DND-41 (cell line): ENCODE measurements around the gene ACAN.

Experiments
- ATAC-seq: fragments of 200-7000 bp; cut with Tn5 transposase; 3 replicates; pipeline ENCODE4 v1.9.1; 2021; ENCODE audit warnings: low read depth; ENCODE audit not compliant: insufficient read depth
- DNase-seq: peaks from one replicate; pipeline ENCODE4 v3.0.0-alpha.2; 2020
- H2AFZ ChIP-seq: 2 replicates; pipeline ENCODE4 v1.6.0; 2012; ENCODE audit warnings: low read depth, low read length
- H3K27ac ChIP-seq: 2 replicates; pipeline ENCODE4 v1.5.1; 2012; ENCODE audit warnings: low read length, inconsistent platforms
- H3K27me3 ChIP-seq: fragments of 200-600 bp; sonication (generic); 2 replicates; pipeline ENCODE4 v1.6.0; 2012; ENCODE audit warnings: low read length, mild to moderate bottlenecking, inconsistent platforms; ENCODE audit not compliant: insufficient read depth, poor library complexity
- H3K36me3 ChIP-seq: 2 replicates; pipeline ENCODE4 v1.5.1; 2012; ENCODE audit warnings: low read length, inconsistent platforms; ENCODE audit not compliant: insufficient read depth
- H3K4me1 ChIP-seq: 2 replicates; pipeline ENCODE4 v1.5.1; 2012; ENCODE audit warnings: mild to moderate bottlenecking, low read length; ENCODE audit not compliant: insufficient read depth
- H3K4me2 ChIP-seq: 2 replicates; pipeline ENCODE4 v1.6.0; 2012; ENCODE audit warnings: mild to moderate bottlenecking, moderate library complexity, low read length, inconsistent platforms; ENCODE audit not compliant: insufficient read depth
- H3K4me3 ChIP-seq, 2 experiments: fragments of 200-600 bp in 1 of 2; shearing (Covaris generic) in 1 of 2; 2 replicates each; pipeline ENCODE4 v1.5.1; 2012 to 2016; ENCODE audit warnings: inconsistent platforms in 2 of 2, low read length in 2 of 2, mild to moderate bottlenecking in 2 of 2, low read depth in 1 of 2, moderate library complexity in 1 of 2
- H3K79me2 ChIP-seq: 2 replicates; pipeline ENCODE4 v1.6.0; 2012; ENCODE audit warnings: low read length, inconsistent platforms; ENCODE audit not compliant: insufficient read depth
- H3K9ac ChIP-seq: 2 replicates; pipeline ENCODE4 v1.6.0; 2012; ENCODE audit warnings: low read depth, mild to moderate bottlenecking, inconsistent platforms, low read length, moderate library complexity
- H3K9me3 ChIP-seq: 2 replicates; pipeline ENCODE4 v1.5.1; 2012; ENCODE audit warnings: low read length, moderate library complexity, mild to moderate bottlenecking, inconsistent platforms; ENCODE audit not compliant: insufficient read depth, severe bottlenecking
- H4K20me1 ChIP-seq: 2 replicates; pipeline ENCODE4 v1.6.0; 2012; ENCODE audit warnings: low read length; ENCODE audit not compliant: insufficient read depth
- CTCF ChIP-seq: IDR thresholded peaks from 2 replicates; pipeline ENCODE4 v1.5.1; 2012; ENCODE audit warnings: borderline replicate concordance, low read length, moderate library complexity, mild to moderate bottlenecking; ENCODE audit not compliant: poor library complexity, severe bottlenecking; ENCODE audit errors: extremely low read depth
- EZH2 ChIP-seq: IDR thresholded peaks from 3 replicates; pipeline ENCODE4 v1.6.1; 2012; ENCODE audit warnings: borderline replicate concordance, low read depth, mild to moderate bottlenecking, moderate library complexity, low read length, inconsistent platforms; ENCODE audit not compliant: severe bottlenecking

The ACAN gene

DNA sequence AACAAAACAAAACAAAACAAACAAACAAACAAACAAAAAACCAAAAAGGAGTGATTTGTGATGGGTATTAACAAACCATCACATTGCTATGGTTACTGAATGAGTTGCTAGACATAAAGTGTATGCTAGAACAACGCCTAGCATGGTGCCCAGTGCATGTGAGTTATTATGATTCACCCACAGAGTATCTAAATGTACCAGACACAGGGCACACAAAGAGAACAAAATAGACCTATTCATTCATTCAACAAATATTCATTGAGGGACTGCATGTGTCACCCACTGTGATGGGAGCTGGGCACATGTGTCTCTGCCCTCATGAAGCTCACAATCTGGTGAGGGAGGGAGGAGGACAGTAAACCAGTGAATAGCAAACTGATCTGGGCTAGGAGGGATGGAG, 11.6 kb upstream of the ACAN start:
- DNase-seq (no peak), ATAC-seq (no peak)
- H3K27ac ChIP-seq: no peak overlapping the region
- no peak overlapping the region for H3K4me2 ChIP-seq
- H3K36me3 ChIP-seq: no peaks in the 10 kb centered on the region
- H2AFZ ChIP-seq: no peak overlapping the region
- no peaks in the 10 kb centered on the region for H4K20me1 ChIP-seq
- no peak overlapping the region for H3K9ac ChIP-seq
- peaks cover 16% of the 10 kb centered on the region for H3K27me3 ChIP-seq
- no peaks in the 10 kb centered on the region for H3K79me2 ChIP-seq
- H3K9me3 ChIP-seq: no peaks in the 10 kb centered on the region
- TF ChIP-seq EZH2 (no peak), CTCF (no peak)
- no peaks in the 10 kb centered on the region for H3K4me1 ChIP-seq
- no peak overlapping the region for H3K4me3 ChIP-seq

GRCh38 chr15:88792342-88793282, 10.6 kb upstream of the ACAN start:
- no peak overlapping the region for H3K27ac ChIP-seq
- H3K9ac ChIP-seq: no peak overlapping the region
- no peaks in the 10 kb centered on the region for H3K36me3 ChIP-seq
- no peaks in the 10 kb centered on the region for H3K4me1 ChIP-seq
- H3K4me2 ChIP-seq: no peak overlapping the region
- TF ChIP-seq EZH2 (no peak), CTCF (no peak)
- H4K20me1 ChIP-seq: no peaks in the 10 kb centered on the region
- peaks cover 16% of the 10 kb centered on the region for H3K27me3 ChIP-seq
- H3K4me3 ChIP-seq: no peak overlapping the region
- DNase-seq: no peak
- no peaks in the 10 kb centered on the region for H3K79me2 ChIP-seq
- no peak for ATAC-seq
- no peaks in the 10 kb centered on the region for H3K9me3 ChIP-seq
- H2AFZ ChIP-seq: no peak overlapping the region

DNA sequence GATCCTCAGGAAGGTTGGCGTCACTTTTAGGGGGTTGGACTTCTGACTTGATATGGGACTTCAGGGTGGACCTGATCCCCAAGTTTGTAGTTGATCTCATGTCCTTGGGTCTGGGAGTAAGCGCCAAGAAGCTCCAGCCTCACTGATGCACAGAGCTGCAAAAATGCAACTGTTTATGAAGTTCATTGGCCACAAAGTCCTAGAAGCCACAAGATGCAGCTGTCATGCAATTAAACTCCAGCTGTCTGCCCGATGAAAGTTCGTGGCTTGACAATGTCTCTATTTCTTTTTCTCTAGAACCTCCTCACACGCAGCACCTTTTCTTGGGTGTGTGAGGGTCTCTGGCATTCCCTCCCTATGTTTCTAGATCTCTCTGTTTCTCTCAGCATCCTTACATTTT, 9.2 kb upstream of the ACAN start:
- no peak for ATAC-seq
- DNase-seq: no peak
- TF ChIP-seq CTCF (no peak), EZH2 (no peak)
- Histone ChIP-seq H3K36me3 (no peaks in the 10 kb centered on the region), H3K27ac (no peak overlapping the region), H3K27me3 (peaks cover 16% of the 10 kb centered on the region), H3K4me2 (no peak overlapping the region), H2AFZ (no peak overlapping the region), H3K79me2 (no peaks in the 10 kb centered on the region), H3K9ac (no peak overlapping the region), H4K20me1 (no peaks in the 10 kb centered on the region), H3K9me3 (no peaks in the 10 kb centered on the region), H3K4me1 (no peaks in the 10 kb centered on the region), H3K4me3 (no peak overlapping the region)
